AG09309 (cell line): ENCODE results near the gene NR2F1.

Experiments used
- DNase-seq: peaks from one replicate; pipeline ENCODE4 v3.0.0-alpha.2; 2010; ENCODE audit warnings: low read depth
- H3K4me3 ChIP-seq: 2 replicates; pipeline ENCODE4 v1.5.1; 2011; ENCODE audit warnings: mild to moderate bottlenecking, low read depth, low read length, moderate library complexity; ENCODE audit not compliant: control insufficient read depth
- CTCF ChIP-seq: IDR thresholded peaks from 2 replicates; pipeline ENCODE4 v1.5.1; 2011; ENCODE audit warnings: mild to moderate bottlenecking, low read depth, low read length, inconsistent platforms; ENCODE audit not compliant: insufficient read depth, control insufficient read depth; ENCODE audit errors: missing control alignments

The NR2F1 gene

GRCh38 chr5:93569300-93570160 is 13.5 kb upstream of the NR2F1 start:
- TF ChIP-seq CTCF, result no peak
- DNase-seq, result no peak
- no peak overlapping the region for H3K4me3 ChIP-seq

- TF ChIP-seq CTCF, result no peak
- no peak overlapping the region for H3K4me3 ChIP-seq
- DNase-seq, result no peak
These were observed 12.5 kb upstream of the NR2F1 start for GRCh38 chr5:93570294-93571113.

- no peak for DNase-seq
These were observed 11.7 kb upstream of the NR2F1 start for GRCh38 chr5:93571114-93571949.

GRCh38 chr5:93572101-93572607 is 10.9 kb upstream of the NR2F1 start:
- no peak overlapping the region for H3K4me3 ChIP-seq

More at GRCh38 chr5:93571114-93571949, 11.7 kb upstream of the NR2F1 start:
- no peak overlapping the region for H3K4me3 ChIP-seq
- no peak for TF ChIP-seq CTCF

GRCh38 chr5:93572608-93573353 is 10.2 kb upstream of the NR2F1 start:
- H3K4me3 ChIP-seq, result no peak overlapping the region
- no peak for DNase-seq
- TF ChIP-seq CTCF, result no peak

More at GRCh38 chr5:93572101-93572607, 10.9 kb upstream of the NR2F1 start:
- TF ChIP-seq CTCF, result no peak
- no peak for DNase-seq
